IMR-90 (cell line): ENCODE data around the gene KBTBD13. TPM values are rescaled to one million over a fixed set of nuclear protein-coding genes. Genes with fewer than 3 reads are reported as not detected.
A peak's percentile ranks its signal among the peaks of the same experiment; 100 is the strongest.

Experiments used
- ATAC-seq: fragments of 200-7000 bp; cut with Tn5 transposase; 2 replicates; pipeline ENCODE4 v1.9.1; 2020; ENCODE audit warnings: low read depth, mild to moderate bottlenecking, moderate library complexity
- BruUV-seq: library from RNA; stranded (reverse); fragments of 400-500 nt; replicated peaks from 2 replicates; lab custom pipeline; 2021; lab: Mats Ljungman, UMichigan
- CTCF ChIA-PET: fragments of 300-600 bp; formaldehyde crosslinking; extraction: SDS; loops from one replicate; lab custom pipeline; 2021; ENCODE audit warnings: antibody characterized with exemption; lab: Yijun Ruan, JAX
- POLR2A ChIA-PET: fragments of 300-600 bp; sonication (Branson Sonifier 250); formaldehyde crosslinking; loops from one replicate; lab custom pipeline; 2022; ENCODE audit warnings: antibody characterized with exemption; ENCODE audit not compliant: unreplicated experiment; lab: Charles Lee
- DNase-seq: peaks from one replicate; pipeline ENCODE4 v3.0.0; 2013
- H2AFZ ChIP-seq: replicated peaks from 2 replicates; pipeline ENCODE3; 2013; ENCODE audit warnings: low read length, mild to moderate bottlenecking; ENCODE audit not compliant: poor library complexity
- H2AK5ac ChIP-seq: 2 replicates; pipeline ENCODE4 v1.6.1; 2013; ENCODE audit warnings: low read depth, low read length, inconsistent platforms
- H2AK9ac ChIP-seq: replicated peaks from 2 replicates; pipeline ENCODE3; 2013; ENCODE audit warnings: mild to moderate bottlenecking, low read depth, low read length, moderate library complexity; ENCODE audit not compliant: poor library complexity
- H2BK120ac ChIP-seq: 2 replicates; pipeline ENCODE4 v1.6.1; 2013; ENCODE audit warnings: low read depth, low read length, inconsistent platforms
- H2BK15ac ChIP-seq: 3 replicates; pipeline ENCODE4 v1.6.1; 2013; ENCODE audit warnings: low read depth, low read length, inconsistent platforms
- H2BK20ac ChIP-seq: 2 replicates; pipeline ENCODE4 v1.6.1; 2013; ENCODE audit warnings: low read depth, mild to moderate bottlenecking, inconsistent platforms, low read length, moderate library complexity
- H2BK5ac ChIP-seq: 2 replicates; pipeline ENCODE4 v1.6.1; 2013; ENCODE audit warnings: mild to moderate bottlenecking, low read depth, low read length, inconsistent platforms; ENCODE audit not compliant: poor library complexity, severe bottlenecking
- H3K14ac ChIP-seq: replicated peaks from 2 replicates; pipeline ENCODE4 v1.6.1; 2013; ENCODE audit warnings: low read depth, low read length, inconsistent platforms
- H3K18ac ChIP-seq: 2 replicates; pipeline ENCODE4 v1.6.1; 2013; ENCODE audit warnings: low read depth, low read length, control low read depth
- H3K23ac ChIP-seq: 2 replicates; pipeline ENCODE4 v1.6.1; 2013; ENCODE audit warnings: low read depth, low read length, inconsistent platforms
- H3K27ac ChIP-seq: 2 replicates; pipeline ENCODE4 v1.5.1; 2013; ENCODE audit warnings: mild to moderate bottlenecking, control low read depth, low read length; ENCODE audit not compliant: insufficient read depth
- H3K27me3 ChIP-seq: 2 replicates; pipeline ENCODE4 v1.6.1; 2013; ENCODE audit warnings: low read length; ENCODE audit not compliant: control insufficient read depth, insufficient read depth
- H3K36me3 ChIP-seq: 2 replicates; pipeline ENCODE4 v1.6.1; 2013; ENCODE audit warnings: low read length, mixed read lengths; ENCODE audit not compliant: control insufficient read depth, insufficient read depth
- H3K4ac ChIP-seq: 2 replicates; pipeline ENCODE4 v1.6.1; 2013; ENCODE audit warnings: low read depth, low read length, inconsistent platforms
- H3K4me1 ChIP-seq: 2 replicates; pipeline ENCODE4 v1.6.1; 2013; ENCODE audit warnings: low read length, mixed read lengths; ENCODE audit not compliant: control insufficient read depth, insufficient read depth
- H3K4me2 ChIP-seq: 2 replicates; pipeline ENCODE4 v1.6.1; 2013; ENCODE audit warnings: low read depth, mild to moderate bottlenecking, control low read depth, low read length, moderate library complexity
- H3K4me3 ChIP-seq: 2 replicates; pipeline ENCODE4 v1.5.1; 2013; ENCODE audit warnings: low read depth, mild to moderate bottlenecking, control low read depth, low read length, moderate library complexity; ENCODE audit not compliant: insufficient read depth
- H3K56ac ChIP-seq: 2 replicates; pipeline ENCODE4 v1.6.1; 2013; ENCODE audit warnings: low read length, inconsistent platforms; ENCODE audit not compliant: insufficient read depth; ENCODE audit errors: extremely low read depth
- H3K79me1 ChIP-seq, 2 experiments: 2 replicates each; pipeline ENCODE4 v1.6.1; 2013; ENCODE audit warnings: low read length in 2 of 2, inconsistent platforms in 1 of 2, low read depth in 1 of 2
- H3K9ac ChIP-seq: 2 replicates; pipeline ENCODE4 v1.6.1; 2013; ENCODE audit warnings: low read depth, low read length, control low read depth
- H3K9me1 ChIP-seq: 2 replicates; pipeline ENCODE4 v1.6.1; 2013; ENCODE audit warnings: low read length, inconsistent platforms; ENCODE audit not compliant: insufficient read depth
- H3K9me3 ChIP-seq: 2 replicates; pipeline ENCODE4 v1.6.1; 2013; ENCODE audit warnings: low read length; ENCODE audit not compliant: control insufficient read depth, insufficient read depth
- H4K20me1 ChIP-seq: 2 replicates; pipeline ENCODE4 v1.6.1; 2013; ENCODE audit warnings: low read length, inconsistent platforms; ENCODE audit not compliant: insufficient read depth
- H4K5ac ChIP-seq: 2 replicates; pipeline ENCODE4 v1.6.1; 2013; ENCODE audit warnings: mild to moderate bottlenecking, low read depth, low read length, control low read depth
- H4K8ac ChIP-seq, 2 experiments: 2 replicates each; pipeline ENCODE4 v1.6.1; 2013; ENCODE audit warnings: low read depth in 2 of 2, low read length in 2 of 2, control low read depth in 1 of 2, inconsistent platforms in 1 of 2
- H4K91ac ChIP-seq: 2 replicates; pipeline ENCODE4 v1.6.1; 2013; ENCODE audit warnings: low read depth, low read length, inconsistent platforms; ENCODE audit not compliant: insufficient read depth
- BHLHE40 ChIP-seq: fragments of 150-350 bp; IDR thresholded peaks from 2 replicates; pipeline ENCODE4 v1.6.1; 2016; ENCODE audit warnings: mild to moderate bottlenecking, low read depth, low read length
- CEBPB ChIP-seq: IDR thresholded peaks from 2 replicates; pipeline ENCODE4 v1.6.1; 2012; ENCODE audit warnings: low read depth, low read length, improper control_type of control experiment
- CHD1 ChIP-seq: IDR thresholded peaks from 2 replicates; pipeline ENCODE4 v1.6.1; 2012; ENCODE audit warnings: low read depth, low read length, improper control_type of control experiment
- FOS ChIP-seq: fragments of 150-350 bp; IDR thresholded peaks from 2 replicates; pipeline ENCODE4 v1.6.1; 2016; ENCODE audit warnings: low read depth, low read length
- MAFK ChIP-seq: IDR thresholded peaks from 2 replicates; pipeline ENCODE4 v1.6.1; 2012; ENCODE audit warnings: low read depth, low read length, improper control_type of control experiment
- NFE2L2 ChIP-seq: fragments of 150-350 bp; IDR thresholded peaks from 2 replicates; pipeline ENCODE4 v1.6.1; 2016; ENCODE audit warnings: low read depth, mild to moderate bottlenecking, low read length
- RAD21 ChIP-seq: IDR thresholded peaks from 2 replicates; pipeline ENCODE4 v1.6.1; 2012; ENCODE audit warnings: low read length, improper control_type of control experiment
- RCOR1 ChIP-seq: IDR thresholded peaks from 2 replicates; pipeline ENCODE4 v1.6.1; 2012; ENCODE audit warnings: mild to moderate bottlenecking, low read length, improper control_type of control experiment; ENCODE audit not compliant: insufficient replicate concordance
- RFX5 ChIP-seq: IDR thresholded peaks from 2 replicates; pipeline ENCODE4 v1.8.0; 2012; ENCODE audit warnings: low read depth, mild to moderate bottlenecking, low read length, moderate library complexity
- SMC3 ChIP-seq: fragments of 150-350 bp; IDR thresholded peaks from 2 replicates; pipeline ENCODE4 v1.6.1; 2016; ENCODE audit warnings: low read depth, mild to moderate bottlenecking, antibody characterized with exemption, low read length, moderate library complexity
- WGBS, 2 experiments: methylation state at CpG; one replicate each; pipeline versions ENCODE4 v1.1.5 to v1.1.7; 2013; ENCODE audit warnings: missing lambda C conversion rate in 2 of 2; ENCODE audit not compliant: insufficient read length in 1 of 2; ENCODE audit errors: extremely low coverage in 2 of 2; 5-methylcytosine and 5-hydroxymethylcytosine counted together
- dilution Hi-C: fragments of 300-500 bp; cut with HindIII; formaldehyde crosslinking; loops from one replicate; pipeline ENCODE4 v1.14.3; 2018; ENCODE audit warnings: low sequenced_read_pairs; ENCODE audit not compliant: unreplicated experiment
- in situ Hi-C: fragments of 300-500 bp; cut with MboI; formaldehyde crosslinking; loops from 3 replicates; pipeline ENCODE4 v1.14.3; 2019; ENCODE audit warnings: low sequenced_read_pairs, inconsistent platforms, mixed read lengths
- intact Hi-C: fragments of 100-400 bp; cut with micrococcal nuclease; formaldehyde crosslinking; loops from 2 replicates; pipeline ENCODE4 v1.10.0; 2022
- polyA plus RNA-seq, 3 experiments: library from polyadenylated mRNA; depleted of rRNA; stranded (reverse); fragments of >200 nt; gene quantifications; 2 replicates each; pipeline ENCODE4 v1.2.3, GENCODE V29; 2012; ENCODE audit warnings: low replicate concordance in 1 of 3
- total RNA-seq: library from RNA; depleted of rRNA; stranded (reverse); fragments of >200 nt; gene quantifications from 2 replicates; pipeline ENCODE4 v1.2.3, GENCODE V29; 2012
- TF ChIP-seq, protein P1 (sequence below): fragments of 150-350 bp; IDR thresholded peaks from 2 replicates; pipeline ENCODE4 v1.6.1; 2016; ENCODE audit warnings: low read depth, mild to moderate bottlenecking, low read length, moderate library complexity, borderline replicate concordance
- TF ChIP-seq, protein P2 (sequence below): conservative IDR thresholded peaks from 2 replicates; pipeline ENCODE4 v1.5.1; 2012; ENCODE audit warnings: mild to moderate bottlenecking, low read depth, low read length, improper control_type of control experiment

KBTBD13 gene
- total and polyA plus RNA-seq, 2 of the 4 experiments (the other 2 are of a cell fraction) = not detected

DNA sequence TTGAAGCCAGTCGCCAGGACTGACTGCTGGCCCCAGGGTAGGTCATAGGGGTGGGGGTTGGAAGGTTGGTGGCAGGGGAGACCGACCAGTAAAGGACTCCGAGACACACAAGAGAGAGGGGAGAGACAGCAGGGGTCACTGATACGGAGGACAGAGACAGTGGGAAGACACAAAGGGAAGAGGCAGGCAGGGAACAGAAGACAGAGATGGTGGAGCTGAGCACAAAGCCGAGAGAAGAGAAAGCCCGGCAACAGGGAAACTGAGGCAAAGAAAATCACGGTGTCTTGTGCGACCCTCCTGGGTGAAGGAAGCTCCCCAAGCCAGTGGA is 9.3 kb upstream of the KBTBD13 start:
- no peaks in the 10 kb centered on the region for H3K36me3 ChIP-seq
- no peak overlapping the region; the same call in 1 of the 2 replicates for H3K4me2 ChIP-seq
- peak overlapping the region; percentile 44; the same call in 1 of the 2 replicates for H3K4ac ChIP-seq
- H2AFZ ChIP-seq = no peak overlapping the region
- intact Hi-C loops (no loop called here), in situ Hi-C loops (no loop called here), dilution Hi-C loops (no loop called here)
- H3K4me3 ChIP-seq = no peak overlapping the region; the same call in 1 of the 2 replicates
- ChIA-PET POLR2A (no interaction called here), CTCF (no interaction called here)
- no peak overlapping the region; a peak in 1 of 4 replicates for H4K8ac ChIP-seq
- H2BK120ac ChIP-seq = peak overlapping the region; percentile 21
- no peak overlapping the region; the same call in 1 of the 2 replicates for H3K9ac ChIP-seq
- H3K14ac ChIP-seq = no peak overlapping the region
- H4K5ac ChIP-seq = no peak overlapping the region; the same call in 1 of the 2 replicates
- H2BK5ac ChIP-seq = no peak overlapping the region
- H4K91ac ChIP-seq = 0 out of 2 replicates have a peak overlapping the region, but pooled peaks have one; percentile 3
- H2BK20ac ChIP-seq = 0 out of 2 replicates have a peak overlapping the region, but pooled peaks have one; percentile 16
- DNase-seq = no peak
- no peak overlapping the region; the same call in 1 of the 2 replicates for H3K18ac ChIP-seq
- H3K79me1 ChIP-seq = no peaks in the 10 kb centered on the region
- no peak overlapping the region for H2AK9ac ChIP-seq
- H3K9me1 ChIP-seq = peaks cover 32% of the 10 kb centered on the region
- BruUV-seq = no TSS peak
- no peak overlapping the region for H3K27ac ChIP-seq
- peaks cover 9% of the 10 kb centered on the region for H4K20me1 ChIP-seq
- 43% methylated on average over 5 of the region's 8 CpGs; no CpG with 5 or more reads in 1 of the 2 experiments for WGBS, 2 experiments
- peak overlapping the region; percentile 47 for H2AK5ac ChIP-seq
- H3K9me3 ChIP-seq = no peaks in the 10 kb centered on the region
- H2BK15ac ChIP-seq = no peak overlapping the region
- H3K4me1 ChIP-seq = peaks cover 41% of the 10 kb centered on the region
- H3K23ac ChIP-seq = no peak overlapping the region
- ATAC-seq = no peak
- TF ChIP-seq RCOR1 (no peak), FOS (no peak), CHD1 (no peak), CEBPB (no peak), RFX5 (no peak), SMC3 (no peak), MAFK (no peak), NFE2L2 (no peak), RAD21 (no peak), BHLHE40 (no peak)
- TF ChIP-seq, protein P1, sequence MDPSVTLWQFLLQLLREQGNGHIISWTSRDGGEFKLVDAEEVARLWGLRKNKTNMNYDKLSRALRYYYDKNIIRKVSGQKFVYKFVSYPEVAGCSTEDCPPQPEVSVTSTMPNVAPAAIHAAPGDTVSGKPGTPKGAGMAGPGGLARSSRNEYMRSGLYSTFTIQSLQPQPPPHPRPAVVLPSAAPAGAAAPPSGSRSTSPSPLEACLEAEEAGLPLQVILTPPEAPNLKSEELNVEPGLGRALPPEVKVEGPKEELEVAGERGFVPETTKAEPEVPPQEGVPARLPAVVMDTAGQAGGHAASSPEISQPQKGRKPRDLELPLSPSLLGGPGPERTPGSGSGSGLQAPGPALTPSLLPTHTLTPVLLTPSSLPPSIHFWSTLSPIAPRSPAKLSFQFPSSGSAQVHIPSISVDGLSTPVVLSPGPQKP = no peak
- TF ChIP-seq, protein P2, sequence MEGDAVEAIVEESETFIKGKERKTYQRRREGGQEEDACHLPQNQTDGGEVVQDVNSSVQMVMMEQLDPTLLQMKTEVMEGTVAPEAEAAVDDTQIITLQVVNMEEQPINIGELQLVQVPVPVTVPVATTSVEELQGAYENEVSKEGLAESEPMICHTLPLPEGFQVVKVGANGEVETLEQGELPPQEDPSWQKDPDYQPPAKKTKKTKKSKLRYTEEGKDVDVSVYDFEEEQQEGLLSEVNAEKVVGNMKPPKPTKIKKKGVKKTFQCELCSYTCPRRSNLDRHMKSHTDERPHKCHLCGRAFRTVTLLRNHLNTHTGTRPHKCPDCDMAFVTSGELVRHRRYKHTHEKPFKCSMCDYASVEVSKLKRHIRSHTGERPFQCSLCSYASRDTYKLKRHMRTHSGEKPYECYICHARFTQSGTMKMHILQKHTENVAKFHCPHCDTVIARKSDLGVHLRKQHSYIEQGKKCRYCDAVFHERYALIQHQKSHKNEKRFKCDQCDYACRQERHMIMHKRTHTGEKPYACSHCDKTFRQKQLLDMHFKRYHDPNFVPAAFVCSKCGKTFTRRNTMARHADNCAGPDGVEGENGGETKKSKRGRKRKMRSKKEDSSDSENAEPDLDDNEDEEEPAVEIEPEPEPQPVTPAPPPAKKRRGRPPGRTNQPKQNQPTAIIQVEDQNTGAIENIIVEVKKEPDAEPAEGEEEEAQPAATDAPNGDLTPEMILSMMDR = no peak
- no peak overlapping the region for H3K56ac ChIP-seq
- peaks cover 19% of the 10 kb centered on the region for H3K27me3 ChIP-seq
